GM12878 (cell line): ENCODE data around the gene HOXA2.

Experiments
- ATF2 ChIP-seq: IDR thresholded peaks from 2 replicates; pipeline ENCODE4 v1.6.1; 2012; ENCODE audit warnings: low read length, inconsistent platforms
- CTCF ChIP-seq, 3 experiments: IDR thresholded peaks in 2 of 3; conservative IDR thresholded peaks in 1 of 3; 2 replicates each; pipeline ENCODE4 v1.5.1; 2011; ENCODE audit warnings: low read depth in 3 of 3, low read length in 3 of 3, mild to moderate bottlenecking in 3 of 3, control low read depth in 2 of 3, moderate library complexity in 2 of 3, inconsistent platforms in 1 of 3, mixed read lengths in 1 of 3; ENCODE audit not compliant: control insufficient read depth in 2 of 3, insufficient read depth in 1 of 3; ENCODE audit errors: extremely low read depth in 1 of 3
- MYC ChIP-seq: IDR thresholded peaks from 2 replicates; pipeline ENCODE4 v1.6.1; 2011; ENCODE audit warnings: mild to moderate bottlenecking, low read length, moderate library complexity, inconsistent platforms; ENCODE audit not compliant: insufficient read depth, insufficient replicate concordance, insufficient read length, severe bottlenecking
- NKRF ChIP-seq: fragments of 450-650 bp; conservative IDR thresholded peaks from 2 replicates; pipeline ENCODE4 v1.6.1; 2017; ENCODE audit warnings: mild to moderate bottlenecking, moderate library complexity
- NR2C1 ChIP-seq: fragments of 450-650 bp; IDR thresholded peaks from 2 replicates; pipeline ENCODE4 v1.6.1; 2017; ENCODE audit warnings: antibody characterized with exemption, mild to moderate bottlenecking, moderate library complexity
- POLR2A ChIP-seq: IDR thresholded peaks from 2 replicates; pipeline ENCODE4 v1.6.1; 2011; ENCODE audit warnings: low read depth, mild to moderate bottlenecking, low read length
- POLR2AphosphoS5 ChIP-seq: IDR thresholded peaks from 2 replicates; pipeline ENCODE4 v1.6.1; 2011; ENCODE audit warnings: mild to moderate bottlenecking, low read length, inconsistent platforms
- SIX5 ChIP-seq: IDR thresholded peaks from 2 replicates; pipeline ENCODE4 v1.6.1; 2011; ENCODE audit warnings: mild to moderate bottlenecking, low read depth, low read length, moderate library complexity; ENCODE audit not compliant: severe bottlenecking
- TAF1 ChIP-seq: IDR thresholded peaks from 2 replicates; pipeline ENCODE4 v1.6.1; 2011; ENCODE audit warnings: mild to moderate bottlenecking, low read depth, low read length, borderline replicate concordance
- USF2 ChIP-seq: IDR thresholded peaks from 2 replicates; pipeline ENCODE4 v1.6.1; 2011; ENCODE audit warnings: low read depth, low read length, improper control_type of control experiment, borderline replicate concordance
- ZNF24 ChIP-seq: fragments of 450-650 bp; IDR thresholded peaks from 2 replicates; pipeline ENCODE4 v1.6.1; 2017; ENCODE audit warnings: antibody characterized with exemption, mild to moderate bottlenecking

GRCh38 chr7:27121684-27122076 is 19.2 kb upstream of the HOXA2 start:
- TF ChIP-seq USF2 (no peak), POLR2A (no peak), POLR2AphosphoS5 (no peak), NR2C1 (no peak), ZNF24 (no peak), ATF2 (no peak), MYC (no peak), NKRF (no peak), TAF1 (no peak), SIX5 (no peak), CTCF (IDR thresholded peaks at IDR 0.05 in 2 of 3, conservative IDR thresholded peaks at IDR 0.05 in 1 of 3; ENCODE audit: control insufficient read depth in 2 of 3, extremely low read depth in 1 of 3, insufficient read depth in 1 of 3, low read depth in 3 of 3, low read length in 3 of 3) (no peak)
